HepG2 (cell line): ENCODE measurements around the gene ZNF24. TPM values are rescaled to one million over a fixed set of nuclear protein-coding genes. Genes with fewer than 3 reads are reported as not detected.
A peak's percentile ranks its signal among the peaks of the same experiment; 100 is the strongest.

Source experiments
- ESRRA ChIP-seq: sonication (generic); formaldehyde crosslinking; IDR thresholded peaks from 2 replicates; pipeline ENCODE4 v1.5.1; 2020; ENCODE audit warnings: mild to moderate bottlenecking, low read depth, missing genetic modification reagents
- HNRNPH1 ChIP-seq: fragments of 200-400 bp; formaldehyde crosslinking; optimal IDR thresholded peaks from 2 replicates; pipeline ENCODE3; 2017; ENCODE audit warnings: mild to moderate bottlenecking, low read depth, low read length
- JUNB ChIP-seq: sonication (generic); formaldehyde crosslinking; IDR thresholded peaks from 2 replicates; pipeline ENCODE4 v1.8.0; 2022; ENCODE audit warnings: missing genetic modification reagents, mild to moderate bottlenecking, borderline replicate concordance
- MATR3 ChIP-seq: sonication (generic); formaldehyde crosslinking; IDR thresholded peaks from 2 replicates; pipeline ENCODE4 v1.4.0; 2020; ENCODE audit warnings: missing genetic modification reagents
- MYNN ChIP-seq: sonication (generic); formaldehyde crosslinking; IDR thresholded peaks from 2 replicates; pipeline ENCODE4 v1.4.0; 2020; ENCODE audit warnings: mild to moderate bottlenecking, low read depth, missing genetic modification reagents
- SP2 ChIP-seq: sonication (generic); formaldehyde crosslinking; IDR thresholded peaks from 2 replicates; pipeline ENCODE4 v1.5.1; 2020; ENCODE audit warnings: mild to moderate bottlenecking, missing genetic modification reagents
- ZKSCAN8 ChIP-seq: IDR thresholded peaks from 2 replicates; pipeline ENCODE4 v1.6.1; 2016; ENCODE audit warnings: borderline replicate concordance, missing genetic modification reagents, missing compliant biosample characterization
- ZNF367 ChIP-seq: sonication (generic); formaldehyde crosslinking; IDR thresholded peaks from 2 replicates; pipeline ENCODE4 v1.4.0; 2020; ENCODE audit warnings: missing genetic modification reagents, borderline replicate concordance
- ZNF75D ChIP-seq: sonication (generic); formaldehyde crosslinking; IDR thresholded peaks from 2 replicates; pipeline ENCODE4 v1.8.1; 2023; ENCODE audit warnings: missing genetic modification reagents, mild to moderate bottlenecking, borderline replicate concordance
- polyA plus RNA-seq, 8 experiments: library from polyadenylated mRNA; depleted of rRNA in 3 of 8; stranded (reverse) in 7 of 8; unstranded in 1 of 8; fragments of >200 nt; fragmentation: Illumina TruSeq in 4 of 8; extraction: Trizol in 4 of 8; gene quantifications; 2 replicates each; pipeline versions ENCODE4 v1.2.1 to v1.2.3, GENCODE V29; 2011 to 2016; ENCODE audit warnings: low read depth in 4 of 8, missing spikeins in 1 of 8, mixed read lengths in 1 of 8; ENCODE audit not compliant: insufficient read depth in 1 of 8
- total RNA-seq, 5 experiments: library from RNA; depleted of rRNA; stranded (reverse); fragments of >200 nt; fragmentation: Illumina TruSeq; extraction: Trizol; gene quantifications; 2 replicates each; pipeline ENCODE4 v1.2.3, GENCODE V29; 2016; ENCODE audit warnings: low read depth in 1 of 5
- TF ChIP-seq, protein P1 (sequence below): sonication (generic); formaldehyde crosslinking; IDR thresholded peaks from 2 replicates; pipeline ENCODE4 v1.4.0; 2020; ENCODE audit warnings: missing genetic modification reagents, borderline replicate concordance
- TF ChIP-seq, protein P2 (sequence below): sonication (generic); formaldehyde crosslinking; IDR thresholded peaks from 2 replicates; pipeline ENCODE4 v1.4.0; 2020; ENCODE audit warnings: missing genetic modification reagents
- TF ChIP-seq, protein P3 (sequence below): sonication (generic); formaldehyde crosslinking; IDR thresholded peaks from 2 replicates; pipeline ENCODE4 v1.4.0; 2020; ENCODE audit warnings: missing genetic modification reagents, borderline replicate concordance
- TF ChIP-seq, protein P4 (sequence below), 2 experiments: sonication (generic) in 1 of 2; formaldehyde crosslinking in 1 of 2; IDR thresholded peaks; 2 replicates each; pipeline versions ENCODE4 v1.4.0 to v1.6.1; 2016 to 2020; ENCODE audit warnings: borderline replicate concordance in 1 of 2, low read depth in 1 of 2, mild to moderate bottlenecking in 1 of 2, missing genetic modification reagents in 1 of 2

Gene ZNF24
- total and polyA plus RNA-seq, 2 of the 13 experiments (the other 11 are each of a cell fraction or from before 2014, with no cell fraction given) = 19.5 to 41.1 TPM

DNA sequence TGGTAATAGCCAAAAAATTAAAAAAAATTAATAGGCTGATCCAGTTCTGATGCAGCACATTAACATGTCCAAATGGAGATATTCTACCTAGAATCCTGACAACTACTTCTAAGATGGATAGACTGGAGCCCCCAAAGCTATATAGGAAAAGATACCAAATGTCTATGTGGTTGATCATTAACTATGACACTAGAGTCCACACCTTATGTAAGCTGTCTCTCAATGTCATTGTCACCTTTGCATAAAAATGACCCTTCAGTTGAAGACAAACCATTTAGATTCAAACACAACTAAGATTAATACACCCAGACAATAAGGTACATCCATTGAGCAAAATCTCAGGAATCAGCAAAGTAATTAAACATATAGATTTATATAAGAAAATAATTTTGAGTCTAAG, 18.3 kb upstream of the ZNF24 start (continued):
- TF ChIP-seq, protein P1, sequence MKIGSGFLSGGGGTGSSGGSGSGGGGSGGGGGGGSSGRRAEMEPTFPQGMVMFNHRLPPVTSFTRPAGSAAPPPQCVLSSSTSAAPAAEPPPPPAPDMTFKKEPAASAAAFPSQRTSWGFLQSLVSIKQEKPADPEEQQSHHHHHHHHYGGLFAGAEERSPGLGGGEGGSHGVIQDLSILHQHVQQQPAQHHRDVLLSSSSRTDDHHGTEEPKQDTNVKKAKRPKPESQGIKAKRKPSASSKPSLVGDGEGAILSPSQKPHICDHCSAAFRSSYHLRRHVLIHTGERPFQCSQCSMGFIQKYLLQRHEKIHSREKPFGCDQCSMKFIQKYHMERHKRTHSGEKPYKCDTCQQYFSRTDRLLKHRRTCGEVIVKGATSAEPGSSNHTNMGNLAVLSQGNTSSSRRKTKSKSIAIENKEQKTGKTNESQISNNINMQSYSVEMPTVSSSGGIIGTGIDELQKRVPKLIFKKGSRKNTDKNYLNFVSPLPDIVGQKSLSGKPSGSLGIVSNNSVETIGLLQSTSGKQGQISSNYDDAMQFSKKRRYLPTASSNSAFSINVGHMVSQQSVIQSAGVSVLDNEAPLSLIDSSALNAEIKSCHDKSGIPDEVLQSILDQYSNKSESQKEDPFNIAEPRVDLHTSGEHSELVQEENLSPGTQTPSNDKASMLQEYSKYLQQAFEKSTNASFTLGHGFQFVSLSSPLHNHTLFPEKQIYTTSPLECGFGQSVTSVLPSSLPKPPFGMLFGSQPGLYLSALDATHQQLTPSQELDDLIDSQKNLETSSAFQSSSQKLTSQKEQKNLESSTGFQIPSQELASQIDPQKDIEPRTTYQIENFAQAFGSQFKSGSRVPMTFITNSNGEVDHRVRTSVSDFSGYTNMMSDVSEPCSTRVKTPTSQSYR (CRISPR knock-in tag) = no peak
- TF ChIP-seq ZNF367 (CRISPR knock-in tag) = no peak
- TF ChIP-seq, protein P2, sequence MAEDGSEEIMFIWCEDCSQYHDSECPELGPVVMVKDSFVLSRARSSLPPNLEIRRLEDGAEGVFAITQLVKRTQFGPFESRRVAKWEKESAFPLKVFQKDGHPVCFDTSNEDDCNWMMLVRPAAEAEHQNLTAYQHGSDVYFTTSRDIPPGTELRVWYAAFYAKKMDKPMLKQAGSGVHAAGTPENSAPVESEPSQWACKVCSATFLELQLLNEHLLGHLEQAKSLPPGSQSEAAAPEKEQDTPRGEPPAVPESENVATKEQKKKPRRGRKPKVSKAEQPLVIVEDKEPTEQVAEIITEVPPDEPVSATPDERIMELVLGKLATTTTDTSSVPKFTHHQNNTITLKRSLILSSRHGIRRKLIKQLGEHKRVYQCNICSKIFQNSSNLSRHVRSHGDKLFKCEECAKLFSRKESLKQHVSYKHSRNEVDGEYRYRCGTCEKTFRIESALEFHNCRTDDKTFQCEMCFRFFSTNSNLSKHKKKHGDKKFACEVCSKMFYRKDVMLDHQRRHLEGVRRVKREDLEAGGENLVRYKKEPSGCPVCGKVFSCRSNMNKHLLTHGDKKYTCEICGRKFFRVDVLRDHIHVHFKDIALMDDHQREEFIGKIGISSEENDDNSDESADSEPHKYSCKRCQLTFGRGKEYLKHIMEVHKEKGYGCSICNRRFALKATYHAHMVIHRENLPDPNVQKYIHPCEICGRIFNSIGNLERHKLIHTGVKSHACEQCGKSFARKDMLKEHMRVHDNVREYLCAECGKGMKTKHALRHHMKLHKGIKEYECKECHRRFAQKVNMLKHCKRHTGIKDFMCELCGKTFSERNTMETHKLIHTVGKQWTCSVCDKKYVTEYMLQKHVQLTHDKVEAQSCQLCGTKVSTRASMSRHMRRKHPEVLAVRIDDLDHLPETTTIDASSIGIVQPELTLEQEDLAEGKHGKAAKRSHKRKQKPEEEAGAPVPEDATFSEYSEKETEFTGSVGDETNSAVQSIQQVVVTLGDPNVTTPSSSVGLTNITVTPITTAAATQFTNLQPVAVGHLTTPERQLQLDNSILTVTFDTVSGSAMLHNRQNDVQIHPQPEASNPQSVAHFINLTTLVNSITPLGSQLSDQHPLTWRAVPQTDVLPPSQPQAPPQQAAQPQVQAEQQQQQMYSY (CRISPR knock-in tag) = no peak
- no peak for TF ChIP-seq MYNN (CRISPR knock-in tag)
- TF ChIP-seq ZKSCAN8 (CRISPR knock-in tag) = no peak
- TF ChIP-seq, protein P3, sequence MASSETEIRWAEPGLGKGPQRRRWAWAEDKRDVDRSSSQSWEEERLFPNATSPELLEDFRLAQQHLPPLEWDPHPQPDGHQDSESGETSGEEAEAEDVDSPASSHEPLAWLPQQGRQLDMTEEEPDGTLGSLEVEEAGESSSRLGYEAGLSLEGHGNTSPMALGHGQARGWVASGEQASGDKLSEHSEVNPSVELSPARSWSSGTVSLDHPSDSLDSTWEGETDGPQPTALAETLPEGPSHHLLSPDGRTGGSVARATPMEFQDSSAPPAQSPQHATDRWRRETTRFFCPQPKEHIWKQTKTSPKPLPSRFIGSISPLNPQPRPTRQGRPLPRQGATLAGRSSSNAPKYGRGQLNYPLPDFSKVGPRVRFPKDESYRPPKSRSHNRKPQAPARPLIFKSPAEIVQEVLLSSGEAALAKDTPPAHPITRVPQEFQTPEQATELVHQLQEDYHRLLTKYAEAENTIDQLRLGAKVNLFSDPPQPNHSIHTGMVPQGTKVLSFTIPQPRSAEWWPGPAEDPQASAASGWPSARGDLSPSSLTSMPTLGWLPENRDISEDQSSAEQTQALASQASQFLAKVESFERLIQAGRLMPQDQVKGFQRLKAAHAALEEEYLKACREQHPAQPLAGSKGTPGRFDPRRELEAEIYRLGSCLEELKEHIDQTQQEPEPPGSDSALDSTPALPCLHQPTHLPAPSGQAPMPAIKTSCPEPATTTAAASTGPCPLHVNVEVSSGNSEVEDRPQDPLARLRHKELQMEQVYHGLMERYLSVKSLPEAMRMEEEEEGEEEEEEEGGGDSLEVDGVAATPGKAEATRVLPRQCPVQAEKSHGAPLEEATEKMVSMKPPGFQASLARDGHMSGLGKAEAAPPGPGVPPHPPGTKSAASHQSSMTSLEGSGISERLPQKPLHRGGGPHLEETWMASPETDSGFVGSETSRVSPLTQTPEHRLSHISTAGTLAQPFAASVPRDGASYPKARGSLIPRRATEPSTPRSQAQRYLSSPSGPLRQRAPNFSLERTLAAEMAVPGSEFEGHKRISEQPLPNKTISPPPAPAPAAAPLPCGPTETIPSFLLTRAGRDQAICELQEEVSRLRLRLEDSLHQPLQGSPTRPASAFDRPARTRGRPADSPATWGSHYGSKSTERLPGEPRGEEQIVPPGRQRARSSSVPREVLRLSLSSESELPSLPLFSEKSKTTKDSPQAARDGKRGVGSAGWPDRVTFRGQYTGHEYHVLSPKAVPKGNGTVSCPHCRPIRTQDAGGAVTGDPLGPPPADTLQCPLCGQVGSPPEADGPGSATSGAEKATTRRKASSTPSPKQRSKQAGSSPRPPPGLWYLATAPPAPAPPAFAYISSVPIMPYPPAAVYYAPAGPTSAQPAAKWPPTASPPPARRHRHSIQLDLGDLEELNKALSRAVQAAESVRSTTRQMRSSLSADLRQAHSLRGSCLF (CRISPR knock-in tag) = no peak
- TF ChIP-seq MATR3 (CRISPR knock-in tag) = no peak
- TF ChIP-seq, protein P4, sequence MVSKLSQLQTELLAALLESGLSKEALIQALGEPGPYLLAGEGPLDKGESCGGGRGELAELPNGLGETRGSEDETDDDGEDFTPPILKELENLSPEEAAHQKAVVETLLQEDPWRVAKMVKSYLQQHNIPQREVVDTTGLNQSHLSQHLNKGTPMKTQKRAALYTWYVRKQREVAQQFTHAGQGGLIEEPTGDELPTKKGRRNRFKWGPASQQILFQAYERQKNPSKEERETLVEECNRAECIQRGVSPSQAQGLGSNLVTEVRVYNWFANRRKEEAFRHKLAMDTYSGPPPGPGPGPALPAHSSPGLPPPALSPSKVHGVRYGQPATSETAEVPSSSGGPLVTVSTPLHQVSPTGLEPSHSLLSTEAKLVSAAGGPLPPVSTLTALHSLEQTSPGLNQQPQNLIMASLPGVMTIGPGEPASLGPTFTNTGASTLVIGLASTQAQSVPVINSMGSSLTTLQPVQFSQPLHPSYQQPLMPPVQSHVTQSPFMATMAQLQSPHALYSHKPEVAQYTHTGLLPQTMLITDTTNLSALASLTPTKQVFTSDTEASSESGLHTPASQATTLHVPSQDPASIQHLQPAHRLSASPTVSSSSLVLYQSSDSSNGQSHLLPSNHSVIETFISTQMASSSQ (IDR thresholded peaks at IDR 0.05; ENCODE audit: low read depth) = peak; percentile 86
- TF ChIP-seq, protein P4 (CRISPR knock-in tag; IDR thresholded peaks at IDR 0.05; ENCODE audit: borderline replicate concordance) = peak; percentile 62; the same call in 1 of the 2 replicates
- no peak for TF ChIP-seq SP2 (CRISPR knock-in tag)
- no peak for TF ChIP-seq ZNF75D (CRISPR knock-in tag)
- no peak for TF ChIP-seq HNRNPH1
- no peak for TF ChIP-seq ESRRA (CRISPR knock-in tag)
- no peak for TF ChIP-seq JUNB (CRISPR knock-in tag)
